MM.1S (cell line): ENCODE data around the gene GTF2F2.

Experiments
- DNase-seq: peaks from one replicate; pipeline ENCODE4 v3.0.0-alpha.2; 2015
- H2AFZ ChIP-seq: fragments of 300-600 bp; sonication (generic); 2 replicates; pipeline ENCODE4 v1.6.0; 2016; ENCODE audit warnings: antibody characterized with exemption, low read length
- H3F3A ChIP-seq: fragments of 300-600 bp; sonication (generic); 2 replicates; pipeline ENCODE4 v1.6.1; 2016; ENCODE audit warnings: mild to moderate bottlenecking, antibody characterized with exemption, low read length, moderate library complexity, mixed read lengths; ENCODE audit not compliant: insufficient read depth
- H3K27ac ChIP-seq: fragments of 300-600 bp; sonication (generic); 2 replicates; pipeline ENCODE4 v1.5.1; 2016; ENCODE audit warnings: mild to moderate bottlenecking, low read length
- H3K27me3 ChIP-seq: fragments of 300-600 bp; sonication (generic); replicated peaks from 2 replicates; pipeline ENCODE4 v1.6.0; 2016; ENCODE audit warnings: low read length; ENCODE audit not compliant: insufficient read depth
- H3K36me3 ChIP-seq: fragments of 300-600 bp; sonication (generic); replicated peaks from 2 replicates; pipeline ENCODE4 v1.6.1; 2016; ENCODE audit warnings: mild to moderate bottlenecking, low read length, mixed read lengths; ENCODE audit not compliant: insufficient read depth
- H3K4me1 ChIP-seq: fragments of 300-600 bp; sonication (generic); 2 replicates; pipeline ENCODE4 v1.6.1; 2016; ENCODE audit warnings: low read length, mixed read lengths
- H3K4me2 ChIP-seq: fragments of 300-600 bp; sonication (generic); 2 replicates; pipeline ENCODE4 v1.6.0; 2016; ENCODE audit warnings: low read depth, low read length
- H3K4me3 ChIP-seq: fragments of 300-600 bp; sonication (generic); 2 replicates; pipeline ENCODE4 v1.5.1; 2016; ENCODE audit warnings: low read length, mixed read lengths
- H3K79me2 ChIP-seq: fragments of 300-600 bp; sonication (generic); 2 replicates; pipeline ENCODE4 v1.6.1; 2016; ENCODE audit warnings: mixed run types, low read length, mixed read lengths
- H3K9ac ChIP-seq: fragments of 300-600 bp; sonication (generic); 2 replicates; pipeline ENCODE4 v1.6.1; 2016; ENCODE audit warnings: low read length, mixed read lengths
- H3K9me2 ChIP-seq: fragments of 300-600 bp; sonication (generic); replicated peaks from 2 replicates; pipeline ENCODE4 v1.6.1; 2016; ENCODE audit warnings: mild to moderate bottlenecking, low read length, mixed read lengths; ENCODE audit not compliant: insufficient read depth
- H3K9me3 ChIP-seq: fragments of 300-600 bp; sonication (generic); replicated peaks from 2 replicates; pipeline ENCODE4 v1.6.1; 2016; ENCODE audit warnings: mild to moderate bottlenecking, low read length, mixed read lengths; ENCODE audit not compliant: insufficient read depth
- H4K20me1 ChIP-seq: fragments of 300-600 bp; sonication (generic); 2 replicates; pipeline ENCODE4 v1.6.1; 2016; ENCODE audit warnings: mild to moderate bottlenecking, low read length, moderate library complexity, mixed read lengths; ENCODE audit not compliant: insufficient read depth
- CTCF ChIP-seq: fragments of 300-600 bp; sonication (generic); IDR thresholded peaks from 2 replicates; pipeline ENCODE4 v1.5.1; 2016; ENCODE audit warnings: antibody characterized with exemption, low read length, mixed read lengths
- EZH2 ChIP-seq: fragments of 300-600 bp; sonication (generic); optimal IDR thresholded peaks from 2 replicates; pipeline ENCODE3; 2017; ENCODE audit warnings: low read depth, mild to moderate bottlenecking, antibody characterized with exemption, low read length, mixed read lengths
- EZH2phosphoT487 ChIP-seq: fragments of 300-600 bp; sonication (generic); IDR thresholded peaks from 2 replicates; pipeline ENCODE4 v1.6.1; 2018; ENCODE audit warnings: antibody characterized with exemption, low read length

Gene GTF2F2

DNA sequence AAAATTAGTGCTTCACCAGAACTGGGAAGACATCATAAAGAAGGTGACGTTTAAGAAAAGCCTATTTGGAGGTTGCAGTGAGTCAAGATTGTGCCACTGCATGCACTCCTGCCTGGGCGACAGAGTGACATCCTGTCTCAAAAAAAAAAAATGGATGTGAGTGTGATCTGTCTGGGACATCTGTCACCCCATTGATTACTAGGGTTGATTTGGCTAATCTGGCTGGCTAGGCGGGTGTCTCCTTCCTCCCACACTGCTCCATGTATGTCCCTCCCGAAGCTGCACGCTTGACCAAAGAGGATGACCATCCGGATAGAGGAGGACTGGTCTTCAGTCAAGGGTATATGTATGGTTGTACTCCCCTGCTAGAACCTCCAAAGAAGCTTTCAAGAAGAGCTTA is 2.6 kb downstream of the GTF2F2 start:
- Histone ChIP-seq H3K27ac (no peak overlapping the region), H4K20me1 (no peaks in the 10 kb centered on the region), H3K9me2 (no peaks in the 10 kb centered on the region), H3K4me3 (no peak overlapping the region), H2AFZ (no peak overlapping the region), H3K79me2 (peaks cover 63% of the 10 kb centered on the region), H3K36me3 (no peaks in the 10 kb centered on the region), H3K27me3 (no peaks in the 10 kb centered on the region), H3K4me1 (no peaks in the 10 kb centered on the region), H3K9ac (no peak overlapping the region), H3F3A (peaks cover 4% of the 10 kb centered on the region; the same call in 1 of the 2 replicates), H3K9me3 (no peaks in the 10 kb centered on the region), H3K4me2 (no peak overlapping the region)
- TF ChIP-seq CTCF (no peak), EZH2phosphoT487 (no peak), EZH2 (no peak)
- no peak for DNase-seq

- Histone ChIP-seq H3K27me3 (no peaks in the 10 kb centered on the region), H3K4me1 (no peaks in the 10 kb centered on the region), H3K4me3 (no peak overlapping the region), H3K4me2 (no peak overlapping the region; the same call in 1 of the 2 replicates), H3K9ac (no peak overlapping the region), H2AFZ (no peak overlapping the region), H3K9me3 (no peaks in the 10 kb centered on the region), H3K27ac (no peak overlapping the region), H3K79me2 (peaks cover 85% of the 10 kb centered on the region), H3F3A (no peaks in the 10 kb centered on the region), H4K20me1 (no peaks in the 10 kb centered on the region), H3K9me2 (no peaks in the 10 kb centered on the region), H3K36me3 (no peaks in the 10 kb centered on the region)
- no peak for DNase-seq
- TF ChIP-seq EZH2 (no peak), EZH2phosphoT487 (no peak), CTCF (no peak)
Observed at GRCh38 chr13:45132369-45133064, 12.2 kb downstream of the GTF2F2 start.

DNA sequence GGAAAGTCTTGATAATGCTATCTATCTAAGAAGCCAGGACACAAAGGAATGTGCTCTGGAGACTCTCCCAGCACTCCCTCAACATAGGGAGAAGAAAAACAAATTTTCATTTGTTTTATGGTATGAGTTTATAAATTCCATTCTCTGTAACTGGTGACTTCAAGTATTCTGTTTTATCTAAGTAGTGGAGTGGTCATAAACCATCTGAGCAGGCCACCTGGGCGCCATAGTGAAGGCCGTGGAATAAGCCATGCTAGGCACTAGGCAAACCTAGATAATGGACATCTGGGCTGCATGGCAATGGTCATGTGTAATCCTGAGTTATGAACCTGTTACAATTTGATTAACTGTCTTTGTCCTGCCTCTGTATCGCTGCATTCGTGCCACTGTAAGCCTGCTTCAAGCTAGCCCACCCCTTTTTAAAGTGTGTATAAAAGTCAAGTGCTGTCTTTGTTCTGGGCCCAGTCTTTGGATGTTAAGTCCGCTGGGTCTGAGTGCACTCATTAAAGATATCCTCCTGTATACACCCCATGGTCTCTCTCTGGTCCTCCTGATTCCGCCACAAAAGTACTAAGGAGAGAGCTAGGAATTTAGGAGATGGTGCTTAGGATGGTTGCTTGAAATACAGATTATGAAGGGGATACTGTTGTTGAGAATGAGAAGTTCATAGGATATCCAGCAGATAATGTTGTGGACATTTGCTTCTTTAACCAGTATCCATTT is 13.2 kb downstream of the GTF2F2 start:
- H3K9me2 ChIP-seq = no peaks in the 10 kb centered on the region
- H3K9me3 ChIP-seq = no peaks in the 10 kb centered on the region
- no peaks in the 10 kb centered on the region for H4K20me1 ChIP-seq
- no peak overlapping the region for H2AFZ ChIP-seq
- no peaks in the 10 kb centered on the region for H3F3A ChIP-seq
- no peaks in the 10 kb centered on the region for H3K36me3 ChIP-seq
- no peak overlapping the region for H3K9ac ChIP-seq
- H3K27me3 ChIP-seq = no peaks in the 10 kb centered on the region
- no peak overlapping the region for H3K4me3 ChIP-seq
- DNase-seq = no peak
- H3K4me2 ChIP-seq = no peak overlapping the region
- H3K79me2 ChIP-seq = peaks cover 82% of the 10 kb centered on the region
- no peak for TF ChIP-seq EZH2
- no peak for TF ChIP-seq EZH2phosphoT487
- TF ChIP-seq CTCF = no peak
- H3K27ac ChIP-seq = no peak overlapping the region
- H3K4me1 ChIP-seq = no peaks in the 10 kb centered on the region
